Measurements from ENCODE around the gene OR52B6.
"Not testable (repeated sequence)": the region's sequence is repeated elsewhere in the genome, so short reads cannot be mapped to it uniquely, and the experiment has no call there.

The OR52B6 gene, protein sequence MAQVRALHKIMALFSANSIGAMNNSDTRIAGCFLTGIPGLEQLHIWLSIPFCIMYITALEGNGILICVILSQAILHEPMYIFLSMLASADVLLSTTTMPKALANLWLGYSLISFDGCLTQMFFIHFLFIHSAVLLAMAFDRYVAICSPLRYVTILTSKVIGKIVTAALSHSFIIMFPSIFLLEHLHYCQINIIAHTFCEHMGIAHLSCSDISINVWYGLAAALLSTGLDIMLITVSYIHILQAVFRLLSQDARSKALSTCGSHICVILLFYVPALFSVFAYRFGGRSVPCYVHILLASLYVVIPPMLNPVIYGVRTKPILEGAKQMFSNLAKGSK

GRCh38 chr11:5580577-5580976 lies at the start of gene OR52B6:
Gene OR52B6 (plus strand): TSS chr11:5580877. CDS start chr11:5580877, 0 bp downstream.
- DNase-seq (ENCODE audit: low spot score) = no peak

DNA sequence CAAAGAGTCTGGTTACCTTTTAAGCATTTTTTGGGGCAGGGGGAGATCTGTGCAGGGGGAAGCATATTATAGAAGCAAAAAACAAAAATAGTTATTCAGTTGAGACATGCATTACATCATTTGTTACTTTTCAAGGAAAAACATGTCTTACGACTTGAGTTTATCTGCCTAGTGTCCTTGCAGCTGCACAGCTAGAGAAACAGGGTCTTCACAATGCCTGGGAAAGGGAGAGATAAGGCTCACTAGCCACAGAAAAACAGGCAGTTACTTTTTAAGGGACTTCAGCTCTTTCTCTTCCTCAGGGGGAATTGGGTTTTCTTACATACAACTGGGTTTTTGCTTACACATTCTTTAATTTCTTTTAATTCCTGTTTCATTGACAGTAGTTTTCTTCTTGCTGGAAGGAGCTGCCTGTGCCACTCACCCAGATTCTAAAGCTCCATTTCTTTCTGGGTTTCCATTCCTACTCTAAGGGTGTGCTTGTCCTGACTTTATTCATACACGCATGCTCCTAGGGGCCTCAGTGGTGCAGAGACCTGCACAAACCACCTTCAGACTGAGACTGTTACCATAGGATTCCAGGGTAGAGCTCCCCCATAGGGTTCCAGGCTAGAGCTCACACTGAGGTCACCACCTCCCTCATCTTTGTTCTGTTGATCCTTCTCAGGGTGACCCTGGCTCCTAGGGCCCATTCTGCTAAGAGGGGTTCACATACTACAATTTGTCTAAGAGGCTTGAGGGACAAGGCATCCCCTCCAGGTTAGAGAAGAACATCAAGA lies 49.4 kb upstream of the OR52B6 start:
- DNase-seq (ENCODE audit: low spot score) = no peak

GRCh38 chr11:5534046-5534445 lies 46.6 kb upstream of the OR52B6 start:
- no peak for DNase-seq (ENCODE audit: low spot score)

DNA sequence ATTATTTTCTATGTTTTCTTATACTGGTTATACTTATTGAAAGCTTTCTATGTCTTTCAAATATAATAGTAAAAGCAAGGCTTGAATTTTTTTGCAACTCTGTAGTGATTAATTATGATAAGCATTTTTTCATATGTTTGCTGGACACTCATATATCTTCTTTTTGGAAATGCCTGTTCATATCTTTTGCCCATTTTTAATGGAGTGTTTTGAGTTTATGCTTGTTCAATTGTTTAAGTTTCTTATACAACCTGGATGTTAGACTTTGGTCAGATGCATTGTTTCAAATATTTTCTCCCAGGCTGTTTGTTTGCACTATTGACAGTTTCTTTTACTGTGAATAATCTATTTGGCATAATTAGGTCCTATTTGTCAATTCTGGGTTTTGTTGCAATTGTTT lies 44.2 kb upstream of the OR52B6 start:
- no peak for DNase-seq (ENCODE audit: low spot score)

DNA sequence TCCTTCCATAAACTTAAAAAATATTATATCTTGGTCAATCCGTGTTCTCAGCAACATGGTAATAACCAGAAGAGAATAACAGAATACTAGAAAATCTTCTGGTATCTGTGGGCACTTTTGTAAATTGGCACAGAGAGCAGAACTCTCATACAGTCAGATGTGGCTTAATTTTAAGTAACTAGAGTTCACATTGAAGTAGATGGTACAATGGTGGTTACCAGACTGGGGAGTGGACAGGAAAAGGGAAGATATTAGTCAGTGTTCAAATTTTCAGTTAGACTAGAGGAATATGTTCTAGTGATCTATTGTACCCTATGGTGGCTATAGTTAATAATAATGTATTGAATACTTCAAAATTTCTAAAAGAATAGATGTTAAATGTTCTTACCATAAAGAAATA lies 39.2 kb upstream of the OR52B6 start:
- DNase-seq (ENCODE audit: low spot score) = no peak

GRCh38 chr11:5546457-5546856 lies 34.2 kb upstream of the OR52B6 start:
- no peak for DNase-seq (ENCODE audit: low spot score)

DNA sequence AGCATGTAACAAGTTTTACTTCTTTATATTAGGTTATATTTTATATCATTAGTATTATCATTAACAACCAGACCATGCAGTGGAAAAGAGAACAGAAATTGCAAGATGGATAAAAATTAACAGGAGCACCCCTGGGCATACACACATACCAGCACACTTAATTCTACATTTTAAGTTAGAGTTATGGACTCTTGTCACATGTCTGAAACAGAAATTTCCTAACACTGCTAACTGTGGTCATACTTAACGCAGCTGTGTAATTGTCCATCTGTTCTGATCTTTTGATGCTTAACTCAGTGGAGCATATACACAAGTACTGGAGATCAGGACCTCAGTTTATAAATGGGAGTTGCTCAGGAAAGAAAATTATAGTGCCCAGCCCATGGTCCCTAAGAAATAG lies 32.7 kb upstream of the OR52B6 start:
- no peak for DNase-seq (ENCODE audit: low spot score)

DNA sequence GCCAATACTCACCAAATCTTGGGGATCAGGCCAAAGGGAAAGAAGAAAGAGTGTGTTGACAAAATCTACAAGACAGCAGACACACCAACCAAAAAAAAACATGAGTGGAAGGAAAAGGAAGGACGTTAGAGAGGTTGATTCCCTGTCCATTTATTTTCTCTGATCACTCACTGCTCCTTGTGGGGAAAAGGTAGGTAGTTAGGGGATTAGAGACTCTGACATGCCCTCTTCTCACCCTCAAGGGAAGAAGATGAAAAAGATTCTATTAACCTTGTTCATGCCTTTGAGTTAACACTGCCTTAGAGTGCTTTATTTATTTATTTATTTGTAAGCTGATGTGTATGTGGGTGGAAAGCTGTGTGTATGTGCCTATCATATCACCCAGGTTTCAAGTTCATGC lies 32.2 kb upstream of the OR52B6 start, which contains the start of gene OR52H1:
TSS of gene OR52H1 (minus strand) at position 101 of the 400 bp plus-strand sequence. CDS start 3,035 bp downstream, outside the sequence.
- no peak for DNase-seq (ENCODE audit: low spot score)

GRCh38 chr11:5550440-5551095 lies 30.1 kb upstream of the OR52B6 start:
- DNase-seq (ENCODE audit: low spot score) = no peak

DNA sequence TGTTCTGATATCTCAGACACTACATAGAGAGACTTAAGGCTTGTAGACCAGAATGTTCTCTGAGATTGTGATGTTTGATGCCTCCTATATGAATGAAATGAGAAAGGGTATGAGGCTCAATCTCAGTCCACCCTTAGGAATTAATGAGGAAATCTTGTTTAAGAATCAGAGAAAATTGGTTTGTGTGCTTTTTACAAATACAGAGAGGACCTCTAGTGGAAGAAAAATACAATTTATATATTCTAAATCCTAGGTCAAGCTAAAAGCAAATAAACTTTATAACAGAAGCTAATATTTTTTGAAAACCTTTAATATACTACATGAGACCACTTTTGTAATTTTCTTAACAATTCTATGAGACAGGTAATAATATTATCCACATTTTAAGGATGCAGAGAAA lies 27.3 kb upstream of the OR52B6 start:
- no peak for DNase-seq (ENCODE audit: low spot score)

GRCh38 chr11:5556596-5557188 lies 24.0 kb upstream of the OR52B6 start:
- DNase-seq (ENCODE audit: low spot score) = no peak

GRCh38 chr11:5557751-5558150 lies 22.9 kb upstream of the OR52B6 start:
- no peak for DNase-seq (ENCODE audit: low spot score)

GRCh38 chr11:5564259-5565019 lies 16.2 kb upstream of the OR52B6 start:
- no peak for DNase-seq (ENCODE audit: low spot score)

DNA sequence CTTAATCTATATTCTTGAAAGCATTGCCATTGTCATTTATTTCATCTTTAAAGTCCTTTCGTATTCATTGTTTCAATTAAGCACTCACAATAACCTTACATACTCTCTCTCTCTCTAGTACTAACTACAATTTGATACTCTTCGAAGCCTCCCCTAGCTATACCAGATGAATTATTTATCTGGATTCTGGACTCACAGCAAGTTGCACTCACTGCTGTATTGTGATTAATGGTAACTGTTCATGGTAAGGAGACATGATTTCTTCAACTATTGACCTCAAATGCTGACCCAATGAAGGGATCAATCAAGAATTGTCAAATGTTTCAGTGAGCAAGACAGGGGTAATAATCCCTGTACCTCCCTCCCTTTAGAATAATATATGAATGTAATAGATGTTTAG lies 6.0 kb upstream of the OR52B6 start:
- no peak for DNase-seq (ENCODE audit: low spot score)

GRCh38 chr11:5575152-5575551 lies 5.5 kb upstream of the OR52B6 start:
- no peak for DNase-seq (ENCODE audit: low spot score)

- no peak for DNase-seq (ENCODE audit: low spot score)
These were observed 3.6 kb upstream of the OR52B6 start for GRCh38 chr11:5577101-5577500.

GRCh38 chr11:5581014-5581413 lies 337 bp downstream of the OR52B6 start:
- no peak for DNase-seq (ENCODE audit: low spot score)

DNA sequence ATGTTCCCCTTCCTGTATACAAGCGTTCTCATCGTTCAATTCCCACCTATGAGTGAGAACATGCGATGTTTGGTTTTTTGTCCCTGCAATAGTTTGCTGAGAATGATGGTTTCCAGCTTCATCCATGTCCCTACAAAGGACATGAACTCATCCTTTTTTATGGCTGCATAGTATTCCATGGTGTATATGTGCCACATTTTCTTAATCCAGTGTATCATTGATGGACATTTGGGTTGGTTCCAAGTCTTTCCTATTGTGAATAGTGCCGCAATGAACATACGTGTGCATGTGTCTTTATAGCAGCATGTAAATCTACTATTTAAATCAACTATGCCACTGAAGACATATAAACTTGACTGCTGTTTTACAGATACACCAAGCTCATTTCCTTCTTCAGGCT lies 3.8 kb downstream of the OR52B6 start:
- DNase-seq (ENCODE audit: low spot score) = not testable (repeated sequence)

GRCh38 chr11:5589906-5590305 lies 9.2 kb downstream of the OR52B6 start:
- not testable (repeated sequence) for DNase-seq (ENCODE audit: low spot score)

- no peak for DNase-seq (ENCODE audit: low spot score)
These were observed 10.9 kb downstream of the OR52B6 start for GRCh38 chr11:5591613-5592012.

DNA sequence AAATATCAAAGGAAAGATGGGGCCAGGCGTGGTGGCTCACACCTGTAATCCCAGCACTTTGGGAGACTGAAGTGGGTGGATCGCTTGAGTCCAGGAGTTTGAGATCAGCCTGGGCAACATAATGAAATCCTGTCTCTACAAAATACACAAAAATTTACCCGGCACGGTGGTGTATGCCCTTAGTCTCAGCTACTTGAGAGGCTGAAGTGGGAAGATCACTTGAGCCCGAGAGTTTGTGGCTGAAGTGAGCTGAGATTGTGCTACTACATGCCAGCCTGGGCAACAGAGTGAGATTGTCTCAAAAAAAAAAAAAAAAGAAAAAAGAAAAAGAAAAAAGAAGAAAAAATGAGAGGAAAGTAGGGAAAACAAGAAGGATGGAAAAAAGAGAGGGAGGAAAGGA lies 11.9 kb downstream of the OR52B6 start:
- DNase-seq (ENCODE audit: low spot score) = no peak

- DNase-seq (ENCODE audit: low spot score) = no peak
These were observed 12.5 kb downstream of the OR52B6 start for GRCh38 chr11:5593146-5593545.
